Type B pancreatic cell (in vitro differentiated cells): Measurements from ENCODE around the gene CCNG2. TPM values are rescaled to one million over a fixed set of nuclear protein-coding genes. Genes with fewer than 3 reads are reported as not detected.
A peak's percentile ranks its signal among the peaks of the same experiment; 100 is the strongest.

Experiments
- DNase-seq: peaks from one replicate; pipeline ENCODE4 v3.0.0; 2021; ENCODE audit warnings: mixed read lengths; ENCODE audit not compliant: unreplicated experiment; ENCODE audit errors: extremely low spot score
- H3K27ac Mint-ChIP-seq: 2 replicates; pipeline ENCODE4 v1.8.0; 2021; ENCODE audit warnings: mild to moderate bottlenecking, mixed read lengths
- H3K27me3 Mint-ChIP-seq: 2 replicates; pipeline ENCODE4 v1.8.0; 2021; ENCODE audit warnings: mixed read lengths
- H3K36me3 Mint-ChIP-seq: 2 replicates; pipeline ENCODE4 v1.8.0; 2021; ENCODE audit warnings: mixed read lengths
- H3K4me1 Mint-ChIP-seq: one replicate; pipeline ENCODE4 v1.8.0; 2021; ENCODE audit warnings: mixed read lengths; ENCODE audit not compliant: unreplicated experiment
- H3K4me3 Mint-ChIP-seq: 2 replicates; pipeline ENCODE4 v1.8.0; 2021; ENCODE audit warnings: mild to moderate bottlenecking, mixed read lengths
- H3K9me3 Mint-ChIP-seq: 2 replicates; pipeline ENCODE4 v1.8.0; 2021; ENCODE audit warnings: mixed read lengths
- CTCF ChIP-seq: fragments of 200-600 bp; sonication (generic); conservative IDR thresholded peaks from 2 replicates; pipeline ENCODE4 v1.5.0; 2021; ENCODE audit warnings: antibody characterized with exemption, mild to moderate bottlenecking
- total RNA-seq: library from RNA; stranded (reverse); gene quantifications from 2 replicates; pipeline ENCODE4 v1.2.1, GENCODE V29; 2021; ENCODE audit warnings: low replicate concordance

CCNG2 gene
- total RNA-seq, 1 donor from 2014 or later = 67.9 TPM

GRCh38 chr4:77143091-77143490, 13.9 kb upstream of the CCNG2 start:
- Mint-ChIP-seq H3K27ac (no peak overlapping the region), H3K27me3 (no peaks in the 10 kb centered on the region), H3K9me3 (no peaks in the 10 kb centered on the region), H3K4me3 (no peak overlapping the region), H3K4me1 (peaks cover 31% of the 10 kb centered on the region), H3K36me3 (no peaks in the 10 kb centered on the region)
- no peak for TF ChIP-seq CTCF
- DNase-seq = no peak

- no peaks in the 10 kb centered on the region for H3K27me3 Mint-ChIP-seq
- no peak overlapping the region for H3K4me3 Mint-ChIP-seq
- peaks cover 31% of the 10 kb centered on the region for H3K4me1 Mint-ChIP-seq
- no peak for TF ChIP-seq CTCF
- no peaks in the 10 kb centered on the region for H3K9me3 Mint-ChIP-seq
- DNase-seq = no peak
- peak overlapping the region; percentile 58 for H3K27ac Mint-ChIP-seq
- H3K36me3 Mint-ChIP-seq = no peaks in the 10 kb centered on the region
These were observed 11.2 kb upstream of the CCNG2 start for GRCh38 chr4:77145842-77146185.

- Mint-ChIP-seq H3K4me1 (peaks cover 31% of the 10 kb centered on the region), H3K36me3 (no peaks in the 10 kb centered on the region), H3K27me3 (no peaks in the 10 kb centered on the region), H3K9me3 (no peaks in the 10 kb centered on the region), H3K27ac (peak overlapping the region; percentile 58), H3K4me3 (no peak overlapping the region)
- DNase-seq = no peak
- no peak for TF ChIP-seq CTCF
These were observed 10.6 kb upstream of the CCNG2 start for GRCh38 chr4:77146186-77147078.

GRCh38 chr4:77147079-77147782, 9.8 kb upstream of the CCNG2 start:
- Mint-ChIP-seq H3K4me1 (peaks cover 33% of the 10 kb centered on the region), H3K36me3 (no peaks in the 10 kb centered on the region), H3K27me3 (no peaks in the 10 kb centered on the region), H3K9me3 (no peaks in the 10 kb centered on the region), H3K27ac (peak overlapping the region; percentile 58), H3K4me3 (no peak overlapping the region)
- no peak for DNase-seq
- no peak for TF ChIP-seq CTCF

GRCh38 chr4:77148078-77148477, 8.9 kb upstream of the CCNG2 start:
- no peak for TF ChIP-seq CTCF
- no peak for DNase-seq
- Mint-ChIP-seq H3K4me1 (peaks cover 36% of the 10 kb centered on the region), H3K9me3 (no peaks in the 10 kb centered on the region), H3K4me3 (no peak overlapping the region), H3K27ac (no peak overlapping the region), H3K36me3 (no peaks in the 10 kb centered on the region), H3K27me3 (no peaks in the 10 kb centered on the region)
